ENCODE measurements around the gene LDLRAD2.
"Not testable (repeated sequence)": the region's sequence is repeated elsewhere in the genome, so short reads cannot be mapped to it uniquely, and the experiment has no call there.

LDLRAD2 gene

GRCh38 chr1:21783679-21784603, 28.1 kb upstream of the LDLRAD2 start:
- DNase-seq: no peak

- DNase-seq: not testable (repeated sequence)
Measured at GRCh38 chr1:21785764-21786163, 26.3 kb upstream of the LDLRAD2 start.

- DNase-seq: no peak
Measured at GRCh38 chr1:21786640-21787039, 25.4 kb upstream of the LDLRAD2 start.

- DNase-seq: no peak
Measured at GRCh38 chr1:21793104-21793503, 19.0 kb upstream of the LDLRAD2 start.

GRCh38 chr1:21794656-21795055, 17.4 kb upstream of the LDLRAD2 start:
- DNase-seq: no peak

- no peak for DNase-seq
Measured at GRCh38 chr1:21795075-21795474, 17.0 kb upstream of the LDLRAD2 start.

GRCh38 chr1:21799730-21800129, 12.3 kb upstream of the LDLRAD2 start:
- no peak for DNase-seq

- DNase-seq: no peak
Measured at GRCh38 chr1:21801100-21801499, 11.0 kb upstream of the LDLRAD2 start.

GRCh38 chr1:21804536-21804935, 7.5 kb upstream of the LDLRAD2 start:
- DNase-seq: no peak

GRCh38 chr1:21813542-21813941, 1.5 kb downstream of the LDLRAD2 start:
- DNase-seq: no peak

- no peak for DNase-seq
Measured at GRCh38 chr1:21814241-21814918, 2.3 kb downstream of the LDLRAD2 start.

- no peak for DNase-seq
Measured at GRCh38 chr1:21814981-21815582, 3.0 kb downstream of the LDLRAD2 start.

GRCh38 chr1:21815724-21816321, 3.8 kb downstream of the LDLRAD2 start:
- DNase-seq: no peak

- no peak for DNase-seq
Measured at GRCh38 chr1:21816602-21817302, 4.7 kb downstream of the LDLRAD2 start.

GRCh38 chr1:21818656-21819055, 6.6 kb downstream of the LDLRAD2 start:
- DNase-seq: peak in 1 of 5 donors; percentile 43

- DNase-seq: no peak
Measured at GRCh38 chr1:21820597-21821232, 8.7 kb downstream of the LDLRAD2 start.

GRCh38 chr1:21821385-21822019, 9.4 kb downstream of the LDLRAD2 start:
- DNase-seq: no peak

GRCh38 chr1:21822349-21822748, 10.3 kb downstream of the LDLRAD2 start:
- no peak for DNase-seq

- DNase-seq: no peak
Measured at GRCh38 chr1:21823206-21823979, 11.3 kb downstream of the LDLRAD2 start.

- no peak for DNase-seq
Measured at GRCh38 chr1:21823980-21824702, 12.1 kb downstream of the LDLRAD2 start.
